CD4-positive, alpha-beta T cell treated with Interleukin-15 for 4 hours (primary cell): ENCODE data around the gene PPP2R5D.
"Not testable (repeated sequence)": the region's sequence is repeated elsewhere in the genome, so short reads cannot be mapped to it uniquely, and the experiment has no call there.

Source experiments
- DNase-seq: peaks from one replicate; pipeline ENCODE4 v3.0.0-alpha.2; 2020; ENCODE audit warnings: low spot score

PPP2R5D gene

GRCh38 chr6:42996513-42996912 lies 12.1 kb downstream of the PPP2R5D start:
- no peak for DNase-seq

GRCh38 chr6:42998205-42998604 lies 13.8 kb downstream of the PPP2R5D start:
- DNase-seq = not testable (repeated sequence)

GRCh38 chr6:43001843-43002242 lies 17.5 kb downstream of the PPP2R5D start:
- DNase-seq = no peak

GRCh38 chr6:43005844-43006243 lies 21.5 kb downstream of the PPP2R5D start:
- no peak for DNase-seq

DNA sequence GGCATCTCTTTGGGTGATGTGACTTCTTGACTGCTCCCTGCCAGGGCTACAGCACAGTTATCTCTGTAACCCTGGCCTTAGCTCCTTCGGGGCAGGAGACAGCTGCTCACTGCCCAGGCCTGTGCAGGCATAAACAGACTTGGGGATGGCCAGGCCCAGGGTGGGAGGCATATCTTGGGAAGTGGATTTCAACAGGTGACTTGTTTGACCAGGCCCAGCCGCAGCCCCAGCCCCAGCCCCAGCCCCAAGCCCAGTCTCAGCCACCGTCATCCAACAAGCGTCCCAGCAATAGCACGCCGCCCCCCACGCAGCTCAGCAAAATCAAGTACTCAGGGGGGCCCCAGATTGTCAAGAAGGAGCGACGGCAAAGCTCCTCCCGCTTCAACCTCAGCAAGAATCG lies 21.9 kb downstream of the PPP2R5D start:
- DNase-seq = no peak

DNA sequence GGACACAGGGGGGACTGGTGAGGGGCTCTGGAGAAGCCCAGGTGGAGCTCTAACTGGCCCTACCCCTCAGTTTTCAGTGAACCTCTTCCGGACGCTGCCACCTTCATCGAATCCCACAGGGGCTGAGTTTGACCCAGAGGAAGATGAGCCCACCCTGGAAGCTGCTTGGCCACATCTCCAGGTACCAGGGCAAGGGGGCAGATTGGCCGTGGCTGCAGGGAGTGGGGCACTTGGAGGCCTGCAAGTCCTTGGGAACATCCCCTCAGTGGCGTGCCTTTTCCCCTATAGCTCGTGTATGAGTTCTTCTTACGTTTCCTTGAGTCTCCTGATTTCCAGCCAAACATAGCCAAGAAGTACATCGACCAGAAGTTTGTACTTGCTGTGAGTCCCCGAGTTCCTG lies 22.8 kb downstream of the PPP2R5D start:
- no peak for DNase-seq

DNA sequence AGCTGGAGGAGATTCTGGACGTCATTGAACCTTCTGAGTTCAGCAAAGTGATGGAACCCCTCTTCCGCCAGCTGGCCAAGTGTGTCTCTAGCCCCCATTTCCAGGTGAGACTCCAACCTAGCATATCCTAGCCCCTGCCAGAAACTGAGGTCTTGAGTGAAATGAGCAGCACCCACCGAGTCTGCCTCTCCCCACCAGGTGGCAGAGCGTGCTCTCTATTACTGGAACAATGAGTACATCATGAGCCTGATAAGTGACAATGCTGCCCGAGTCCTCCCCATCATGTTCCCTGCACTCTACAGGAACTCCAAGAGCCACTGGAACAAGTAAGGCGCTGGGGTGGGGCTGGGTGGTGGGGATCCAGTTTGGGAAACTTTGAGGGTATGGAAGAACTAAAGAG lies 24.8 kb downstream of the PPP2R5D start:
- DNase-seq = peak; percentile 34

DNA sequence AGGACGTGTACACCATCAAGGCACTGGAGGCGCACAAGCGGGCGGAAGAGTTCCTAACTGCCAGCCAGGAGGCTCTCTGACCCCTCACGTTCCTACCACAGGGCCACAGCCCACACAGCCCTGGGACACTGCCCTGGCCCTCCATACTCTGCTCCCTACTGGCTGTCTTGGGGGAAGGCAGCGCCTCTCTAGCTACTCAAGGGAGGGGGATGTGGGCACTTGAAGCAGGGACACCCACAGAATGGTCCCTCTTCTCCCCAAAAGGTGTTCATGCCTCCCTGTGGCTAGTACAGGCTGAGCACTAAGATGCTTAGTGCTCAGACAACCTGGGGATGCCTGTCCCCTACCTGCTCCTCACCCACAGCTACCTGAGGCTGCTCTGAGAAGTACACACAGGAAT lies 26.8 kb downstream of the PPP2R5D start:
- no peak for DNase-seq

DNA sequence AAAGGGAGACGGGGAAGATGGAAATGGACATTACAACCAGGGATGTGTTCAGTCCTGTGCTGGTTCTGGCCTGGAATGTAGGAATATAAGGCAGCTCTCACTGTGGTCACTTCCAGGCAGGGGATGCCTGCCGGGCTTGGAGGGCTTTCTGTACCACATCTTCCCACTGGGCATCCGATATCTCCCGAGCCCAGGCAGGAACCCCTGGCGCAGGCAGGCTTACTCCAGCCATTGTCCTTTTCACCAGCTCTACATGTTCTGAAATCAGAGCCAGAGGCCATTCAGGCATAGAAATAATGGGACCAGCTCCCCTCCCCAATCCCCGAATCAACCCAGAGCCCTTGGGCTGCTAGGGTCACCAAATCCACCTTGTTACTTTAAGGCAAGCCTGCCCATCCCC lies 28.0 kb downstream of the PPP2R5D start:
- DNase-seq = no peak

DNA sequence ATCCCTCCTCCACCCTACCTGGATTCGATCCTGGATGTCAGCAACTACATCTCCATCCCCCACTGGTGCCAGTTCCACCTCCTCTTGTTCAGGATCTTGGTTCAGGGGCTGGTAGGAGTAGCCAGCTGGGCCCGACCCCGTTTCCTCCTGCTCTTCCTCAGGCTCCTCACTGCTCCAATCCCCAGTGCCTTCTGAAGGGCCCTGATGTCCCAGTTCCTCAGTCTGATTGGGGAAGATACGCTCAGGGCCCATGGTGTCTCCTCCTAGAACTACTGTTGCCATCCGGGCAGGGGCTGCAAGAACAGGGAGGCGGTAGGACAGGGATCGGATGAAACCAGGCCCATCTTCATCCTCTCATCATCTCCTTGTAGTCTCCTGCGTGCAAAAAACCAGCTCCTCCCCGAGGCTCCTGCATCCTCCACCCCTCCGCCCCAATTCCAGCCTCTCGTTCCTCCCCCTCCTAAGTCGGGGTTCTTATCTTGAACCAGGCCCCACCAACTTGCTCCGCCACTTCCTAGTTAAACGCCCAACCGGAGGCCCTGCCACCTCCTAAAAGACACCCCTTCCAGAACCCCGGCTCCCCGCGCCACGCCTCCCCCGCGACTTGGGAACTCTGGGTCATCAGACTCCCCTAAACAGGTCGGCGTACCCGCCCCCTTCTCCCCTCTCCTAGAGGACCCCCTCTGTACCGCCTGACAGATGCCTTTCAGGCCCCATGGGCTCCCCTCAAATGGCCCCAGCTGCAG lies 28.9 kb downstream of the PPP2R5D start:
- no peak for DNase-seq

DNA sequence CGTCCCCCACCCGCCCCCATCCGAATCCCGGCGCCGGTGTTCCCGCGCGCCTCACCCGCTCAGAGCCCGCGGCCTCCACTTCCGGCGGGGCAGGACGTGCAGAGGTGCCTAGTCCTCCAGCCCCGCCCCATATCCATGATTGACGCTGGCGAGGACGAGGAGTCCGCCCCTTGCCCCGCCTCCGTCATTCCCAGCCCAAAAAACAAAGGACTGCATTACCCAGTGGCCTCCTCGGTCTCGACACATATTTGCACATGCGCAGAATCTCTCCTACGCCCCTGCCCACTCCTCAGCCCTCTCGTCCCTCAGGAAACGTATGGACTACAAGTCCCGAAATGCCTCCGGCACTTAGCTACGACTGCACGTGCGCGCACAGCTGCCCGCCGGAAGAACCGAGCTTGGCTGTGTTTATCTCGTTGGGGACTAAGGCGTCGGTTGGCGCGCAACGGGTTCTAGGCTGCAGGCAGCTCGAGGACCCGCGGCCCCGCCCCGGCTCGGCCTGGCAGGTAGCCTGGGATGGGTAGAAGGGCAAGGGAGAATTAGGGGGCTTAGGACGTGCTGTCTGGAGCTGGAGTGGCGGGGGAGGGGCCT lies 29.6 kb downstream of the PPP2R5D start, which contains the start of the genes KLHDC3 and MEA1:
KLHDC3 (plus strand) TSS at position 407 of the 591 bp plus-strand sequence. CDS start 2,944 bp downstream, outside the sequence.
MEA1 (minus strand) TSS at position 104 of the 591 bp plus-strand sequence. CDS start 133 bp downstream, outside the sequence.
- DNase-seq = peak; percentile 100

DNA sequence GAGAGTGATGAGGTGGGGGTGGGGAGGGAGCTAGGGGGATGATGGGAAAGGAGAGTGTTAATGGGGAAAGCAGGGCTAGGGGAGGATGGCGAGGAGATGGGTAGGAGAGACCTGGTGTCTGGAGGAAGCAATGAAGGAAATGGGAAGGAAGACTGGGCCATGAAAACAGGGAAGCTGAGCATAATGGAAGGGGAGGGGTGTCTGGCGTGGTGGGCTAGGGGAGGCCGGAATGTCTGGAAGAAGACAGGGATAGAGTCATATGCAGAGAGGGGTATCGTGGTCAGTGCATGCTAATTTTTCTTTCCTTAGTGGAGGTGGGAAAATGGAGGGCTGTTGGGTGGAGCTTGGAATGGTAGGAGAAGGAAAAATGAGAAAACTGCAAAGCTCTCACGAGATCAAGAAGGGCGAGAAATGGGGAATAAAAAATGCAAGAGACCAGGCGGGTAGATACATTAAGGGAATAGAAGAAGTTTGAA lies 30.1 kb downstream of the PPP2R5D start:
- DNase-seq = no peak

DNA sequence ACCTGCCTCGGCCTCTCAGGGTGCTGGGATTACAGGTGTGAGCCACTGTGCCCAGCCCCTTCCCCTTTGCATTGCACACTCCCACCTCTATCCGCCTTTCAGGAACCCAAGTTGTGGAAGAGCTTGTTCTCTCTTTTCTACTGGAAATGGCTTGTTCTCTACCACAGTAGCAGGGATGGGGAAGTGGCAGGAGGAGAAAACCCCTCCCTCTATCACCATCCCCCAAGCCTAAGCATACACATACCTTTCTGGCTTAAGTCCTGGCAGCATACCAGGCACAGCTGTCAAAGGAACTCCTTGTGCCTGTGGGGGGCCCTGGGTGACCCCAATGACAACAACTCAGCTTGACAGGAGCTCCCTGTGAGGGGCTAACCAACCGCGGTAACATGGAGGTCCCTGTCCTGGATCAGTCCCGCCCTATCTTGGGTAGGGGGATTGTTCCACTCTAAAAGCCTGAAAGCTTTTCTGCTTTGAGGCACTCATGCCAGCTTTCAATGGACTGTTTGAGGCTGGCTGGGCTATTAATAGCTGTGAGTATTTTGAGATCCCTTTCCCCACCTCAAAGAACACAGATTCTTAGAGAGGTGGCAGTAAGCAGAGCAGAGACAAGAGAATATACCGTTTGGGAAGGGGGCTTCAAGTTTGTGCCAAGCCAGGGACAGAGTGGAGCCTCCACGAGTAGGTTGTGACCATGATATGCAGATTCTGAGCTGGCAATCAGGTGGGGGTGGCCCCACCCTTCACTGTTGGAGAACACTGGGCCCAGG lies 32.0 kb downstream of the PPP2R5D start:
- DNase-seq = no peak

DNA sequence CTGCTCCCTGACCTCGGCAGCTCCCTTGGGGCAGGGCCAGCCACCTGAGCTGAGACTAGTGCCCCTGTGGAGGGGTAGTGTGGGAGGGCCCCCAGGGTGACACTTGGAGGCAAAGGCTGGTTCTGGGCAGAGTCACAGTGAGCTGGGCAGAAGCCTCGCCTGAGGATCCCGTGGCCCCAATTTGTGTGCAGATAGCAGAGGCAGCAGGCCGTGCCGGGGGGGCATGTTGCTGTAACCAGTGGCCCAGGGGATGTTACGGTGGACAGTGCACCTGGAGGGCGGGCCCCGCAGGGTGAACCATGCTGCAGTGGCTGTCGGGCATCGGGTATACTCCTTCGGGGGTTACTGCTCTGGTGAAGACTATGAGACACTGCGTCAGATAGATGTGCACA lies 32.6 kb downstream of the PPP2R5D start:
- DNase-seq = no peak

GRCh38 chr6:43019152-43019551 lies 34.8 kb downstream of the PPP2R5D start:
- no peak for DNase-seq

DNA sequence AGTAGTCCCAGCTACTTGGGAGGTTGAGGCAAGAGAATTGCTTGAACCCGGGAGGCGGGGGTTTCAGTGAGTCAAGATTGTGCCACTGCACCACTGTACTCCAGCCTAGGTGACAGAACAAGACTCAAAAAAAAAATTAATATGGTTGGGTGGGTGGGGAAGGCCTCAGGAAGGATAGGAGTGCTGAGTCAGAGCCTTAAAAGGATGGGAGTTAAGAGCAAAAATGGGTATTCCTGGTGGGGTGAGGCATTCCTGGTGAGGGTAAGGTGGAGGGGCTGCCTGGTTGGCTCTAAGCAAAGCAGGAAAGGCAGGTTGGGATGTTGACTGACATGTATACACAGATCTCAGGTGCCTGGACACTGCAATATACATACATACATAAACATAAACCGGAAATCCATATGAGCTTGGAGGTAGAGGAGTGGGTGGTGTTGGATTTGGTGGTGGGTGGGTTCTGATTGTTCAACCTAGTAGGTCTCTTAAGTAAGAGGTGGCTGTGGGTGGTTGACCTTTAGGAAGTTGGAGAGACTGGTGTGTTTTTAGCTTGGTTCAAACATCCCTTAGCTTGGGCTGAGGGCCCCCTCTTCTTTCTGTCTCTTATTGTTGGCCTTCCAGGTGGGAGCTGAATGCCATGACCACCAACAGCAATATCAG lies 35.8 kb downstream of the PPP2R5D start:
- DNase-seq = no peak

GRCh38 chr6:43020847-43021246 lies 36.5 kb downstream of the PPP2R5D start:
- DNase-seq = no peak

DNA sequence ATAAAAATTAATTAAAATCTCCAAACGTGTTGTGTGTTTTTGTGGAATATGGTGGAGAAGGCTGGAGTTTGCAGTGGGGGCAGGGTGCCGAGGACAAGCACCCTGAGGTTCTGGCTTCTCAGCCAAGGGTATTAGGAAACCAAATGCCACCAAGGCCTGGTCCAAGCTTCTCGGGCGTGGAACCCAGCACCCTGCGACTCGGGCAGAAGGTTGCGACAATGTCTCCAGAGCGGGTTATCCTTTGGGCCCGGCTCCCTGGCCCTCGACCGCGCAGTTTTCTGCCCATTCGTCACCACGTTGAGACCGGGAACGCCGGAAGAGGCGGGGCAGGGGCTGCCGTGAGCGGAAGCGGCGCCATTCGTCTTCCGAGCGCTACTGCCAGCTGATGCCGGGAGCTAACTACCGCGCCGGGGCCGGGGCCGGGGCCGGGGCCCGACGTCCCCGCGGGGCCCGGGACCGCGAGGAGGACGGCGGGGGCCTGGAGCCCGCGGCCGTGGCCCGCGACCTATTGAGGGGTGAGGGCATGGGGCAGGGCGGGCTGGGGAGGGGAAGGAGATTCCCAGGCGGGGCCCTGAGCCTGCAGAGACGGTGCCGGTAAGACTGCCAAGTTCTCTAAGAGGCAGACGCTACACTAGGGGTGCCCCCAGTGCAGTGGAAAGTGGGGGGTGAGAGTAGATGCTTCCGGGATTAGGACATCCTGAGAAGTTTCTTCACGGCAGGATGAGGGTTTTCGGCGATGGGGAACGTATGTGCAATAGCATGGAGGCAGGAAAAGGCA lies 37.1 kb downstream of the PPP2R5D start, which contains the start of gene RRP36:
RRP36 (plus strand) TSS at position 354 of the 778 bp plus-strand sequence; CDS start at position 386, 32 bp downstream.
- DNase-seq = peak; percentile 66

- no peak for DNase-seq
These were observed 40.1 kb downstream of the PPP2R5D start for GRCh38 chr6:43024436-43024835.

- no peak for DNase-seq
These were observed 42.0 kb downstream of the PPP2R5D start for GRCh38 chr6:43026365-43026764.

DNA sequence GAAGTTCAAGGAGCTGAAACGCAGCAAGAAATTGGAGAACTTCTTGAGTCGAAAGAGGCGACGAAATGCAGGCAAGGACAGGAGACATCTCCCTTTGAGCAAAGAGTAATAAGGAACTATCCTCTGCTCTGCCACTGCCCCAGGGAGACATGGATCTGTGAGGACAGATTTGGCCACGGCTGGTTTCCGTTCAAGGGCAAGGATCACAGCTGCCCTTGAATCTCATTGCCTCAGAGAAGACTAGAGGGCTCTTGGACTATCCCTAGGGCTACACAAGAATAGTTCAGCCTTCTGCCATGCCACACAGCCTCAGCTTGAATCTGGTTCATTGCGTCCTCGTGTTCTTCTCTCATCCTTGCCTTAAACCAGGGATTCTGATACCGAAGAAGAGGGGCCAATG lies 44.8 kb downstream of the PPP2R5D start:
- no peak for DNase-seq
